HCT116 (cell line): ENCODE data around the gene IGFBP4. TPM values are rescaled to one million over a fixed set of nuclear protein-coding genes. Genes with fewer than 3 reads are reported as not detected.

Experiments
- ATAC-seq: fragments of 200-7000 bp; cut with Tn5 transposase; 2 replicates; pipeline ENCODE4 v1.9.1; 2020; ENCODE audit warnings: mild to moderate bottlenecking, moderate library complexity
- BruUV-seq: library from RNA; stranded (reverse); fragments of 400-500 nt; replicated peaks from 2 replicates; lab custom pipeline; 2021; lab: Mats Ljungman, UMichigan
- CTCF ChIA-PET: fragments of 300-600 bp; sonication (Branson Sonifier 250); formaldehyde crosslinking; loops from one replicate; lab custom pipeline; 2021; ENCODE audit warnings: antibody characterized with exemption; lab: Charles Lee
- POLR2A ChIA-PET: fragments of 300-600, 350-600 bp; sonication (Branson Sonifier 250); formaldehyde crosslinking; loops from one replicate; lab custom pipeline; 2021; ENCODE audit warnings: antibody characterized with exemption; lab: Charles Lee
- RAD21 ChIA-PET, 2 experiments: fragments of 300-600 bp; sonication (Branson Sonifier 250); formaldehyde crosslinking; loops; one replicate each; lab custom pipeline; 2023; ENCODE audit warnings: low total read pairs in 2 of 2; ENCODE audit not compliant: uncharacterized antibody in 2 of 2, unreplicated experiment in 2 of 2, low non-redundant PET in 1 of 2; lab: Charles Lee
- DNase-seq: peaks from one replicate; pipeline ENCODE4 v3.0.0-alpha.2; 2010; ENCODE audit warnings: low read depth, low spot score
- H2AFZ ChIP-seq: fragments of 200-600 bp; shearing (Covaris generic), sonication (generic); 2 replicates; pipeline ENCODE4 v1.6.1; 2017; ENCODE audit warnings: low read depth, mixed run types, mixed read lengths, antibody characterized with exemption, low read length; ENCODE audit not compliant: poor library complexity, severe bottlenecking
- H3K27ac ChIP-seq: 2 replicates; pipeline ENCODE4 v1.5.1; 2012; ENCODE audit warnings: low read depth, low read length
- H3K27me3 ChIP-seq: fragments of 200-600 bp; sonication (generic); 2 replicates; pipeline ENCODE4 v1.6.1; 2016; ENCODE audit warnings: mixed run types, low read length, mixed read lengths; ENCODE audit not compliant: insufficient read depth
- H3K36me3 ChIP-seq, 2 experiments: fragments of 200-500 bp in 1 of 2; fragments of 200-600 bp in 1 of 2; sonication (Bioruptor generic) in 1 of 2; sonication (generic) in 1 of 2; 2 replicates each; pipeline versions ENCODE4 v1.5.1 to v1.6.1; 2014 to 2016; ENCODE audit warnings: low read length in 2 of 2, inconsistent platforms in 1 of 2, mixed read lengths in 1 of 2, mixed run types in 1 of 2; ENCODE audit not compliant: insufficient read depth in 2 of 2, control insufficient read depth in 1 of 2
- H3K4me1 ChIP-seq, 2 experiments: fragments of 200-600 bp in 1 of 2; sonication (generic) in 1 of 2; 2 replicates each; pipeline versions ENCODE4 v1.5.1 to v1.6.1; 2012 to 2017; ENCODE audit warnings: low read length in 2 of 2, inconsistent platforms in 1 of 2, mild to moderate bottlenecking in 1 of 2, mixed read lengths in 1 of 2, mixed run types in 1 of 2, moderate library complexity in 1 of 2; ENCODE audit not compliant: insufficient read depth in 2 of 2, control insufficient read depth in 1 of 2
- H3K4me2 ChIP-seq: fragments of 200-600 bp; sonication (generic); 2 replicates; pipeline ENCODE4 v1.6.1; 2017; ENCODE audit warnings: mixed run types, low read length, mixed read lengths
- H3K4me3 ChIP-seq, 2 experiments: fragments of 200-600 bp in 1 of 2; sonication (generic) in 1 of 2; replicated peaks in 1 of 2; 2 replicates each; pipeline ENCODE4 v1.5.1; 2011 to 2016; ENCODE audit warnings: low read length in 2 of 2, control low read depth in 1 of 2, low read depth in 1 of 2, mild to moderate bottlenecking in 1 of 2, mixed read lengths in 1 of 2, mixed run types in 1 of 2
- H3K79me2 ChIP-seq: fragments of 200-600 bp; sonication (generic); 2 replicates; pipeline ENCODE4 v1.6.1; 2017; ENCODE audit warnings: mild to moderate bottlenecking, mixed run types, low read length, moderate library complexity, mixed read lengths; ENCODE audit not compliant: insufficient read depth
- H3K9ac ChIP-seq: fragments of 200-600 bp; sonication (generic); 2 replicates; pipeline ENCODE4 v1.6.1; 2016; ENCODE audit warnings: low read length, mixed read lengths
- H3K9me2 ChIP-seq: fragments of 200-600 bp; sonication (generic), shearing (Covaris generic); 2 replicates; pipeline ENCODE4 v1.6.1; 2017; ENCODE audit warnings: mixed run types, mild to moderate bottlenecking, moderate library complexity; ENCODE audit not compliant: insufficient read depth
- H3K9me3 ChIP-seq, 2 experiments: fragments of 200-500 bp in 1 of 2; fragments of 200-600 bp in 1 of 2; sonication (Bioruptor generic) in 1 of 2; sonication (generic) in 1 of 2; 2 replicates each; pipeline ENCODE4 v1.6.1; 2014 to 2017; ENCODE audit warnings: low read length in 2 of 2, mixed read lengths in 2 of 2, inconsistent platforms in 1 of 2, low read depth in 1 of 2, mild to moderate bottlenecking in 1 of 2, mixed run types in 1 of 2, moderate library complexity in 1 of 2; ENCODE audit not compliant: control insufficient read depth in 1 of 2, insufficient read depth in 1 of 2
- H4K20me1 ChIP-seq: fragments of 200-600 bp; sonication (generic), shearing (Covaris generic); 2 replicates; pipeline ENCODE4 v1.6.1; 2017; ENCODE audit warnings: mixed run types, mild to moderate bottlenecking, moderate library complexity; ENCODE audit not compliant: insufficient read depth
- CBX3 ChIP-seq: IDR thresholded peaks from 2 replicates; pipeline ENCODE4 v1.6.1; 2012; ENCODE audit warnings: low read depth
- CEBPB ChIP-seq: IDR thresholded peaks from 2 replicates; pipeline ENCODE4 v1.6.1; 2012; ENCODE audit warnings: low read depth
- CTCF ChIP-seq, 3 experiments: fragments of 200-600 bp in 1 of 3; sonication (generic) in 1 of 3; IDR thresholded peaks in 2 of 3; conservative IDR thresholded peaks in 1 of 3; 2 replicates each; pipeline ENCODE4 v1.5.1; 2012 to 2017; ENCODE audit warnings: low read depth in 2 of 3, low read length in 2 of 3, antibody characterized with exemption in 1 of 3, borderline replicate concordance in 1 of 3, control low read depth in 1 of 3, mild to moderate bottlenecking in 1 of 3, mixed read lengths in 1 of 3, mixed run types in 1 of 3, moderate library complexity in 1 of 3; ENCODE audit not compliant: insufficient read depth in 1 of 3
- EGR1 ChIP-seq: IDR thresholded peaks from 2 replicates; pipeline ENCODE4 v1.6.1; 2012; ENCODE audit warnings: low read depth
- ELF1 ChIP-seq: IDR thresholded peaks from 2 replicates; pipeline ENCODE4 v1.6.1; 2012; ENCODE audit warnings: low read depth, borderline replicate concordance
- EZH2phosphoT487 ChIP-seq: fragments of 200-600 bp; IDR thresholded peaks from 2 replicates; pipeline ENCODE4 v1.6.1; 2018; ENCODE audit warnings: antibody characterized with exemption, borderline replicate concordance
- FOSL1 ChIP-seq: IDR thresholded peaks from 2 replicates; pipeline ENCODE4 v1.6.1; 2012; ENCODE audit warnings: low read depth
- POLR2A ChIP-seq: IDR thresholded peaks from 2 replicates; pipeline ENCODE4 v1.7.0; 2011; ENCODE audit warnings: borderline replicate concordance; ENCODE audit not compliant: insufficient read depth, insufficient read length; ENCODE audit errors: extremely low read depth
- POLR2AphosphoS5 ChIP-seq: IDR thresholded peaks from 2 replicates; pipeline ENCODE4 v1.6.1; 2011; ENCODE audit warnings: mild to moderate bottlenecking, low read depth, low read length, moderate library complexity
- SIN3A ChIP-seq: IDR thresholded peaks from 2 replicates; pipeline ENCODE4 v1.6.1; 2012; ENCODE audit warnings: low read depth
- SP1 ChIP-seq: IDR thresholded peaks from 2 replicates; pipeline ENCODE4 v1.6.1; 2012; ENCODE audit warnings: low read depth
- SRF ChIP-seq: IDR thresholded peaks from 2 replicates; pipeline ENCODE4 v1.6.1; 2012; ENCODE audit warnings: low read depth
- TCF7L2 ChIP-seq: IDR thresholded peaks from 2 replicates; pipeline ENCODE4 v1.7.0; 2011; ENCODE audit warnings: borderline replicate concordance, inconsistent platforms; ENCODE audit not compliant: insufficient read depth, insufficient read length; ENCODE audit errors: extremely low read depth
- ZBTB33 ChIP-seq: IDR thresholded peaks from 2 replicates; pipeline ENCODE4 v1.6.1; 2011; ENCODE audit warnings: mild to moderate bottlenecking, low read length, moderate library complexity; ENCODE audit not compliant: insufficient replicate concordance; ENCODE audit errors: extremely low read depth
- ZFX ChIP-seq: fragments of 450-650 bp; IDR thresholded peaks from 2 replicates; pipeline ENCODE4 v1.6.1; 2017
- ZNF274 ChIP-seq: fragments of 200-500 bp; sonication (Bioruptor generic); IDR thresholded peaks from 2 replicates; pipeline ENCODE4 v1.6.1; 2014; ENCODE audit warnings: mild to moderate bottlenecking, low read depth, low read length, inconsistent platforms
- intact Hi-C: fragments of 100-400 bp; cut with micrococcal nuclease; formaldehyde crosslinking; loops from 2 replicates; pipeline ENCODE4 v1.10.0; 2022
- total RNA-seq: library from RNA; stranded (reverse); gene quantifications from one replicate; pipeline ENCODE4 v1.2.1, GENCODE V29; 2021; ENCODE audit not compliant: unreplicated experiment
- TF ChIP-seq, protein P1 (sequence below): IDR thresholded peaks from 2 replicates; pipeline ENCODE4 v1.6.1; 2012; ENCODE audit warnings: low read depth
- TF ChIP-seq, protein P2 (sequence below): IDR thresholded peaks from 2 replicates; pipeline ENCODE4 v1.6.1; 2012
- TF ChIP-seq, protein P3 (sequence below): IDR thresholded peaks from 2 replicates; pipeline ENCODE4 v1.6.1; 2012

IGFBP4 gene
- total RNA-seq, 1 experiment from 2014 or later, result 2.0 TPM

DNA sequence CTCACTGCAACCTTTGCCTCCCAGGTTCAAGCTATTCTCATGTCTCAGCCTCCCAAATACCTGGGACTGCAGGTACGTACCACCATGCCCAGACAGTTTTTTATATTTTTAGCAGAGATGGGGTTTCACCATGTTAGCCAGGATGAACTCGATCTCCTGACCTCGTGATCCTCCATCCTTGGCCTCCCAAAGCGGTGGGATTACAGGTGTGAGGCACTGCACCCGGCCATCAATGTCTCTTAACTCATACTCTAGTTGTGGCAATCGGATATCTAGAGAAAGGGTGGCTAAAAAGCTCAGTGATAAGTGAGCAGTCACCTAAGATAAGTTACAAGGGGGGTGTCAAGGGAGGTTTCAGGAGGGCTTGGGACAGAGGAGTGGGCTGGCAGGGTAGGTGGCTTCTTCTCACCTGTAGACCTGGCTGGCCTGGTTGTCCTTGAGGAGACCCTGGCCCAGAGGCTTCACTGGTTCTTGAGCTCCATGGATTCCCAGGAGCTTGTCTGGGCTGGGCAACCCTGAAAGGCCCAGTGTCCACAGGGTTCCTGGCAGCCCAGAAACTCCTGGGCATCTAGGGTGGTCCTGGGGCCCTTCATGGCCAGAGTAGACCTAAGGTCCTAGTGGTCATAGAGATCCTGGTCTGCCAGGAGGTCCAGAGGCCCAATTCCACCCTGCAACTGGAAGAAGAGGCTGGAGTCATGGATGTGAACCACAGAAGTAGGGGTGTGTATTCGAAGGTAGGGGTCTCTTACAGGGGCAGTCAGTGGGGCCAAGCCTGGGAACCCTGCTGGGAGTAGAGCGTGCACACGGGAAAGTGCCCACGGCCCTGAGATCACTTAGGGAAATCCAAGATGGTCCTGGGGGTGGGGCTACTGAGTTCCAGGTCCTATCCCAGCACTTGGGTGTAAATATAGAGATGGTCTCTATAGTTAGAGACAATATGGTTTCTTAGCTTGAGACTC, 12.7 kb upstream of the IGFBP4 start:
- no peak overlapping the region for H3K9ac ChIP-seq
- no peaks in the 10 kb centered on the region; a peak in 1 of 4 replicates for H3K4me1 ChIP-seq
- intact Hi-C loops, result no loop called here
- ChIA-PET CTCF (interaction anchor here (1.1 kb wide), 2 partner anchors 11 to 13 kb away, joined by 3 read pairs; partner anchors contain the start of gene TOP2A), POLR2A (no interaction called here), RAD21 (no interaction called here)
- DNase-seq (no peak), ATAC-seq (no peak)
- H3K27me3 ChIP-seq, result no peaks in the 10 kb centered on the region
- H3K9me2 ChIP-seq, result no peaks in the 10 kb centered on the region
- H3K27ac ChIP-seq, result no peak overlapping the region
- H2AFZ ChIP-seq, result no peak overlapping the region
- no peaks in the 10 kb centered on the region for H3K9me3 ChIP-seq
- BruUV-seq, result no TSS peak
- H3K4me3 ChIP-seq, result no peak overlapping the region
- H3K36me3 ChIP-seq, result no peaks in the 10 kb centered on the region
- H3K79me2 ChIP-seq, result no peaks in the 10 kb centered on the region
- no peaks in the 10 kb centered on the region for H4K20me1 ChIP-seq
- H3K4me2 ChIP-seq, result no peak overlapping the region
- TF ChIP-seq POLR2AphosphoS5, result no peak
- no peak for TF ChIP-seq SRF
- no peak for TF ChIP-seq EGR1
- TF ChIP-seq ELF1, result no peak
- TF ChIP-seq, protein P1, sequence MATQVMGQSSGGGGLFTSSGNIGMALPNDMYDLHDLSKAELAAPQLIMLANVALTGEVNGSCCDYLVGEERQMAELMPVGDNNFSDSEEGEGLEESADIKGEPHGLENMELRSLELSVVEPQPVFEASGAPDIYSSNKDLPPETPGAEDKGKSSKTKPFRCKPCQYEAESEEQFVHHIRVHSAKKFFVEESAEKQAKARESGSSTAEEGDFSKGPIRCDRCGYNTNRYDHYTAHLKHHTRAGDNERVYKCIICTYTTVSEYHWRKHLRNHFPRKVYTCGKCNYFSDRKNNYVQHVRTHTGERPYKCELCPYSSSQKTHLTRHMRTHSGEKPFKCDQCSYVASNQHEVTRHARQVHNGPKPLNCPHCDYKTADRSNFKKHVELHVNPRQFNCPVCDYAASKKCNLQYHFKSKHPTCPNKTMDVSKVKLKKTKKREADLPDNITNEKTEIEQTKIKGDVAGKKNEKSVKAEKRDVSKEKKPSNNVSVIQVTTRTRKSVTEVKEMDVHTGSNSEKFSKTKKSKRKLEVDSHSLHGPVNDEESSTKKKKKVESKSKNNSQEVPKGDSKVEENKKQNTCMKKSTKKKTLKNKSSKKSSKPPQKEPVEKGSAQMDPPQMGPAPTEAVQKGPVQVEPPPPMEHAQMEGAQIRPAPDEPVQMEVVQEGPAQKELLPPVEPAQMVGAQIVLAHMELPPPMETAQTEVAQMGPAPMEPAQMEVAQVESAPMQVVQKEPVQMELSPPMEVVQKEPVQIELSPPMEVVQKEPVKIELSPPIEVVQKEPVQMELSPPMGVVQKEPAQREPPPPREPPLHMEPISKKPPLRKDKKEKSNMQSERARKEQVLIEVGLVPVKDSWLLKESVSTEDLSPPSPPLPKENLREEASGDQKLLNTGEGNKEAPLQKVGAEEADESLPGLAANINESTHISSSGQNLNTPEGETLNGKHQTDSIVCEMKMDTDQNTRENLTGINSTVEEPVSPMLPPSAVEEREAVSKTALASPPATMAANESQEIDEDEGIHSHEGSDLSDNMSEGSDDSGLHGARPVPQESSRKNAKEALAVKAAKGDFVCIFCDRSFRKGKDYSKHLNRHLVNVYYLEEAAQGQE, result no peak
- no peak for TF ChIP-seq CEBPB
- TF ChIP-seq CBX3, result no peak
- TF ChIP-seq TCF7L2, result no peak
- no peak for TF ChIP-seq POLR2A
- TF ChIP-seq, protein P2, sequence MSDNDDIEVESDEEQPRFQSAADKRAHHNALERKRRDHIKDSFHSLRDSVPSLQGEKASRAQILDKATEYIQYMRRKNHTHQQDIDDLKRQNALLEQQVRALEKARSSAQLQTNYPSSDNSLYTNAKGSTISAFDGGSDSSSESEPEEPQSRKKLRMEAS, result no peak
- TF ChIP-seq, protein P3, sequence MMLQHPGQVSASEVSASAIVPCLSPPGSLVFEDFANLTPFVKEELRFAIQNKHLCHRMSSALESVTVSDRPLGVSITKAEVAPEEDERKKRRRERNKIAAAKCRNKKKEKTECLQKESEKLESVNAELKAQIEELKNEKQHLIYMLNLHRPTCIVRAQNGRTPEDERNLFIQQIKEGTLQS, result no peak
- TF ChIP-seq SIN3A, result no peak
- TF ChIP-seq CTCF (IDR thresholded peaks at IDR 0.05 in 2 of 3, conservative IDR thresholded peaks at IDR 0.05 in 1 of 3; ENCODE audit: borderline replicate concordance in 1 of 3, insufficient read depth in 1 of 3, low read depth in 2 of 3, low read length in 2 of 3), result no peak
- no peak for TF ChIP-seq FOSL1
- TF ChIP-seq SP1, result no peak
- TF ChIP-seq EZH2phosphoT487, result no peak
- no peak for TF ChIP-seq ZFX
- TF ChIP-seq ZNF274, result no peak
- TF ChIP-seq ZBTB33, result no peak
